Tibial nerve (tissue), 4 donors: Measurements from ENCODE around the gene HESX1. TPM values are rescaled to one million over a fixed set of nuclear protein-coding genes. Genes with fewer than 3 reads are reported as not detected.
A peak's percentile ranks its signal among the peaks of the same experiment; 100 is the strongest.

Experiments
- DNase-seq, 2 donors: peaks; one replicate each; pipeline ENCODE4 v3.0.0-alpha.2; 2019; ENCODE audit warnings: low spot score in 2 of 2
- H3K27ac ChIP-seq, 4 donors: fragments of 200-600 bp; sonication (generic) in 3 of 4; one replicate each; pipeline ENCODE4 v1.5.1; 2017 to 2019; ENCODE audit warnings: mild to moderate bottlenecking in 1 of 4
- H3K27me3 ChIP-seq, 2 donors: fragments of 200-600 bp; sonication (generic) in 1 of 2; one replicate each; pipeline versions ENCODE4 v1.5.1 to v1.6.0; 2017 to 2019
- H3K36me3 ChIP-seq, 3 donors: fragments of 200-600 bp; sonication (generic); one replicate each; pipeline ENCODE4 v1.5.1; 2018 to 2019
- H3K4me1 ChIP-seq, 4 donors: fragments of 200-600 bp; sonication (generic) in 3 of 4; one replicate each; pipeline ENCODE4 v1.5.1; 2017 to 2019
- H3K4me3 ChIP-seq, 4 donors: fragments of 200-600 bp; sonication (generic) in 3 of 4; one replicate each; pipeline ENCODE4 v1.5.1; 2017 to 2019; ENCODE audit warnings: mild to moderate bottlenecking in 1 of 4, moderate library complexity in 1 of 4
- H3K9me3 ChIP-seq, 4 donors: fragments of 200-600 bp; sonication (generic) in 3 of 4; one replicate each; pipeline ENCODE4 v1.5.1; 2017 to 2019
- EP300 ChIP-seq, 2 donors: sonication (generic); formaldehyde crosslinking; IDR thresholded peaks; one replicate each; pipeline ENCODE4 v1.6.1; 2017; ENCODE audit warnings: antibody characterized with exemption in 2 of 2, mild to moderate bottlenecking in 1 of 2
- POLR2A ChIP-seq, 2 donors: fragments of 450-650 bp; IDR thresholded peaks; one replicate each; pipeline ENCODE4 v1.6.1; 2017; ENCODE audit warnings: antibody characterized with exemption in 2 of 2, mild to moderate bottlenecking in 2 of 2, moderate library complexity in 2 of 2
- WGBS, 2 donors: methylation state at CpG; one replicate each; pipeline ENCODE4 v1.1.5; 2018; 5-methylcytosine and 5-hydroxymethylcytosine counted together
- total RNA-seq, 4 donors: library from RNA; depleted of rRNA; stranded (reverse); fragments of >200 nt; gene quantifications; one replicate each; pipeline ENCODE4 v1.1.0, GENCODE V29; 2016
- TF ChIP-seq, protein P1 (sequence below), 5 experiments: fragments of 200-600 bp in 3 of 5; fragments of 450-650 bp in 2 of 5; sonication (generic) in 3 of 5; IDR thresholded peaks; one replicate each; pipeline ENCODE4 v1.5.1; 2016 to 2019; ENCODE audit warnings: antibody characterized with exemption in 5 of 5, mild to moderate bottlenecking in 3 of 5, moderate library complexity in 2 of 5

The HESX1 gene
- total RNA-seq, 4 donors from 2014 or later: 1.1 to 3.6 TPM; not detected in 2

DNA sequence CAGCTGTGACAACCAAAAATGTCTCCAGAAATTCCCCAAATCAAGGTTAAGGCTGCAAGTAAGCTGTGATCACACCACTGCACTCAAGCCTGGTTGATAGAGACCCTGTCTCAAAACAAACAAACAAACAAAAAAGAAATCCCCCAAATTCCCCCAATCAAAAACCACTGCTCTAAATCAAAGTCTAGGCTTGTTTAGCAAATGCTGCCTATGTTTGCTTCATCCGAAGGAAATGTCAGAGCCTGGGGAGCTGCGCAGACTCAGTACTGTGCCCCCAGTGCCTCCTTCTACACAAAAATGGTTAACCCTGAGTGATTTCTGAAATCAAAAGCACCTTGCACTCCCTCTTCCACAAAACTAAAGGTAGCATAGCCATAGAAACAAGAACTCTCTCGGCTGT, 48.0 kb downstream of the HESX1 start:
- TF ChIP-seq POLR2A (IDR thresholded peaks at IDR 0.05) (no peak), EP300 (IDR thresholded peaks at IDR 0.05) (no peak)
- TF ChIP-seq, protein P1, sequence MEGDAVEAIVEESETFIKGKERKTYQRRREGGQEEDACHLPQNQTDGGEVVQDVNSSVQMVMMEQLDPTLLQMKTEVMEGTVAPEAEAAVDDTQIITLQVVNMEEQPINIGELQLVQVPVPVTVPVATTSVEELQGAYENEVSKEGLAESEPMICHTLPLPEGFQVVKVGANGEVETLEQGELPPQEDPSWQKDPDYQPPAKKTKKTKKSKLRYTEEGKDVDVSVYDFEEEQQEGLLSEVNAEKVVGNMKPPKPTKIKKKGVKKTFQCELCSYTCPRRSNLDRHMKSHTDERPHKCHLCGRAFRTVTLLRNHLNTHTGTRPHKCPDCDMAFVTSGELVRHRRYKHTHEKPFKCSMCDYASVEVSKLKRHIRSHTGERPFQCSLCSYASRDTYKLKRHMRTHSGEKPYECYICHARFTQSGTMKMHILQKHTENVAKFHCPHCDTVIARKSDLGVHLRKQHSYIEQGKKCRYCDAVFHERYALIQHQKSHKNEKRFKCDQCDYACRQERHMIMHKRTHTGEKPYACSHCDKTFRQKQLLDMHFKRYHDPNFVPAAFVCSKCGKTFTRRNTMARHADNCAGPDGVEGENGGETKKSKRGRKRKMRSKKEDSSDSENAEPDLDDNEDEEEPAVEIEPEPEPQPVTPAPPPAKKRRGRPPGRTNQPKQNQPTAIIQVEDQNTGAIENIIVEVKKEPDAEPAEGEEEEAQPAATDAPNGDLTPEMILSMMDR (IDR thresholded peaks at IDR 0.05): no peak
- H3K27me3 ChIP-seq: no peaks in the 10 kb centered on the region
- H3K4me3 ChIP-seq: peak overlapping the region in 1 of 4 donors; percentile 35
- peak overlapping the region in 3 of 4 donors; percentile 45 to 78 (median 70) for H3K27ac ChIP-seq
- H3K4me1 ChIP-seq: peaks cover 0 to 44% (median 13%) of the 10 kb centered on the region in 4 donors
- WGBS, 2 donors: 34 to 35% methylated on average over 3 of the region's 3 CpGs
- DNase-seq: no peak
- H3K36me3 ChIP-seq: no peaks in the 10 kb centered on the region
- H3K9me3 ChIP-seq: no peaks in the 10 kb centered on the region

DNA sequence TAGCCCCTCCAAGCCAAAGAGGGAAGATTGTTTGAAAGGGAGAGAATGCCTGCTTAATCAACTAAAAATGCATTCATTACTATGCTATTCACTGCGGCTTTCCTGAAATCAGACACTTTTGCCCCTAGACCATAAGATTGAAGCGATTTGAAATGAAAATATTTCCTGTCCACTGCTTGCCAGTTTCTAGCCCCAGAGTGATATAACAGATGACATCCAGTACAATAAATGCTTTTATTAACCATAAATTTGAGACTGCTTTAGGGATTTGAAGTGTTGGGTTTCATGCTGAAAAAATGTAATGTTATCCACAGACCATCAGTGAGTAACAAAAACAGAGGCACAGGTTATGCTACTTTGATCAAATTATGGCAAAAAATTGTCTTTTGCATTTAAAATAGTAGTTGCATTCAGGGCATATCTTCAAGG, 48.7 kb downstream of the HESX1 start:
- H3K4me3 ChIP-seq: no peak overlapping the region
- peak overlapping the region in 2 of 4 donors; percentile 35 to 78 for H3K27ac ChIP-seq
- 15 to 25% methylated on average over 2 of the region's 2 CpGs for WGBS, 2 donors

DNA sequence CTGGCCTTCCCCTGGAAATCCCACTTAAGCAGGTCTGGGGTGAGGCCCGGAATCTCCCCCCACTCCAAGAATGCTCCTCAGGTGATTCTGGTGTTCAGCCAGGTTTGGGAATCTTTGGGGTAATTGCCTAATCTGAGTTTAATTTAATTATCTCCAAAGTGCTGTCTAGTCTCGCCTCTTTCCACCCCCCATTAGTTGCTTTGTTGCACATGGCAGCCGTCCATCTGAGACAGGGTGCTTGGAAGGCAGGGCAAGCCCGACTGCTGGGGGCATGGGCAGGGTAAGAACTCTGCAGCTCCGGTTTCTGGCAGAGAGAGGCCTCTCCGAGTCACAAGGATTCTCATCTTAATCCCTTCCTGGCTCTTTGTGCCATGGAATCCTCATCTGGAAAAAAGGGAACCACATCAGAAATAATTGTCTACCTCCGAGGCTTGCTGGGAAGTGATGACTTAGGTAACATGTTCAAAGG, 49.6 kb downstream of the HESX1 start:
- TF ChIP-seq, protein P1 (IDR thresholded peaks at IDR 0.05): no peak
- TF ChIP-seq EP300 (IDR thresholded peaks at IDR 0.05): no peak
- no peak for DNase-seq
- H3K9me3 ChIP-seq: no peaks in the 10 kb centered on the region
- H3K27ac ChIP-seq: peak overlapping the region in 2 of 4 donors; percentile 35 to 78
- no peaks in the 10 kb centered on the region for H3K36me3 ChIP-seq
- H3K4me1 ChIP-seq: peaks cover 0 to 40% (median 13%) of the 10 kb centered on the region in 4 donors
- no peak overlapping the region for H3K4me3 ChIP-seq
- no peaks in the 10 kb centered on the region for H3K27me3 ChIP-seq
- WGBS, 2 donors: 46 to 48% methylated on average over 7 of the region's 7 CpGs

More for the DNA sequence above, 48.7 kb downstream of the HESX1 start:
- no peak for TF ChIP-seq POLR2A (IDR thresholded peaks at IDR 0.05)
- TF ChIP-seq, protein P1 (IDR thresholded peaks at IDR 0.05): no peak
- no peak for TF ChIP-seq EP300 (IDR thresholded peaks at IDR 0.05)
- no peak for DNase-seq
- Histone ChIP-seq H3K4me1 (peaks cover 0 to 44% (median 13%) of the 10 kb centered on the region in 4 donors), H3K36me3 (no peaks in the 10 kb centered on the region), H3K9me3 (no peaks in the 10 kb centered on the region), H3K27me3 (no peaks in the 10 kb centered on the region)

Other genes starting within 250 kb of the HESX1 start
- gene SPATA12, start 139.3 kb downstream of the HESX1 start, total RNA-seq: not detected
- 10 to 100 TPM in 3 of 4 donors, 1 to 10 TPM in 1; 9.8 to 13.8 (median 10.1) TPM for gene IL17RD, start 34.6 kb downstream of the HESX1 start, total RNA-seq
- 10 to 100 TPM; 32.8 to 37.2 (median 33.0) TPM for gene APPL1, start 27.8 kb upstream of the HESX1 start, total RNA-seq
- not detected for gene ASB14, start 92.7 kb upstream of the HESX1 start, total RNA-seq